ENCODE data around the gene MMP14.
"Not testable (repeated sequence)": the region's sequence is repeated elsewhere in the genome, so short reads cannot be mapped to it uniquely, and the experiment has no call there.

MMP14 gene

GRCh38 chr14:22836301-22837113 is at the start of gene MMP14:
Gene MMP14, plus strand, starts transcription at chr14:22836585. Its CDS starts 233 bp downstream, at chr14:22836818.
- DNase-seq: peak; percentile 61

DNA sequence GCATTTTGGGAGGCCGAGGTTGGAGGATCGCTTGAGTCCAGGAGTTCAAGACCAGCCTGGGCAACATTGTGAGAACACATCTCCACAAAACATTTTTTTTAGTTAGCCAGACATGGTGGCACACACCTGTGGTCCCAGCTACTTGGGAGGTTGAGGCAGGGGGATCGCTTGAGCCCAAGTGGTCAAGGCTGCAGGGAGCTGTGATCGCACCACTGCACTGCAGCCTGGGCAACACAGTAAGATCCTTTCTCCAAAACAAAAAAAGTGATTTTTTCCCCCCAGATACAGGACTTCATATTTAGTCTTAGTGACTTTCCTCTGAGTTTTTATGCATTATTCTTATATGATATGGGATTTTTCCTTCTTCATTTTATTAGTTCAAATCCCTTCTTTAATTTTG is 49.7 kb upstream of the MMP14 start:
- DNase-seq: no peak

GRCh38 chr14:22791301-22791700 is 45.1 kb upstream of the MMP14 start:
- no peak for DNase-seq

DNA sequence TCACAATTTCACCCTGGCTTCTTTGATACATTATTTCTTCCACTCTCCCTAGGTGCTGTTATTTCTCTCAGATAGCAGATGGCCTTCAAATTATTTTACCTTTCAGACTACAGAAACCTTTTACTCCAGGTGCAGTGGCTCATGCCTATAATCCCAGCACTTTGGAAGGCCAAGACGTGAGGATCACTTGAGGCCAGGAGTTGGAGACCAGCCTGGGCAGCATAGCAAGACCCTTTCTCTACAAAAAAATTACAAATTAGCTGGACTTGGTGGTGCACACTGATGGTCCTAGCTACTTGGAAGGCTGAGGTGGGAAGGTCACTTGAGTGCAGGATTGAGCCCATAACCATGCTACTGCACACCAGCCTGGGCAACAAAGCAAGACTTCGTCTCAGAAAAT is 44.2 kb upstream of the MMP14 start:
- no peak for DNase-seq

DNA sequence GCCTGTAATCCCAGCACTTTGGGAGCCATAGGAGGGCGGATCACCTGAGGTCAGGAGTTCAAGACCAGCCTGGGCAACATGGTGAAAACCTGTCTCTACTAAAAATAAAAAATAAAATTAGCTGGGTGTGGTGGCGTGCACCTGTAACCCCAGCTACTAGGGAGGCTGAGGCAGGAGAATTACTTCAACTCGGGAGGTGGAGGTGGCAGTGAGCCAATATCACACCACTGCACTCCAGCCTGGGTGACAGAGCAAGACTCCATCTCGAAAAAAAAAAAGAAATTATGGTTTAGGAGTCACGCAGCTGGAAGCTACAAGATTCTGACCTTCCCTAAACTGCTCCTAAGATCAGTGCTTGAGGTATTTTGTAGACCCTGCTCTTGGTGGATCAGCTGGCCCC is 42.8 kb upstream of the MMP14 start:
- not testable (repeated sequence) for DNase-seq

DNA sequence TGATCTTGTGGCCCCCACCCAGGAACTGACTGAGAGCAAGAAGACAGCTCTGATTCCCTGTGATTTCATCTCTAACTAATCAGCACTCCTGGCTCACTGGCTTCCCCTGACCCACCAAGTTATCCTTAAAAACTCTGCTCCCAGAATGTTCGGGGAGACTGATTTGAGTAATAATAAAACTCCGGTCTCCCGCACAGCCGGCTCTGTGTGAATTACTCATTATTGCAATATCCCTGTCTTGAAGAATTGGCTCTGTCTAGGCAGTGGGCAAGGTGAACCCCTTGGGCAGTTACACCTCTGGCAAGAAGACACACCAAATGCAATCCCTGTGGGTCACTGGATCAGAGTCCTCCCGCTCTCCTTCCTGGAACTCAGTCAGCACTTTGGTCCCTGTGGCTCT is 42.4 kb upstream of the MMP14 start:
- no peak for DNase-seq

DNA sequence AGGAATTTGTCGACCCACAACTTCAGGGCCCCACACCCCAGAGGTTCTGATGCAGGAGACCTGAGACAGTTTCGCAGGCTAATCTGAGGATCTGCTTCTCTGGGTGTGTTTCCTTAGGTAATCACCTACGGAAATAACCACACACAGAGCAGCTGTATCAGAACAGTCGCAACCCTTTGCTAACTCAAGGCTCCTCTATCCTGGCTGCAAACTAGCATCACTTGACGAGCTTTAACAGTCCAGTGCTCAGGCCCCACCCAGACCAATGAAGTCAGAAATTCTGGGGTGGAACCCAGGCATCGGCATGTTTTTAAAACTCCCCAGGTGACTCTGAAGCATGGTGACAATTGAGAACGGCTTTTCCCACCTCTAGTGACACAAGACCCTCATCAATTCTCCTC is 41.8 kb upstream of the MMP14 start:
- no peak for DNase-seq

DNA sequence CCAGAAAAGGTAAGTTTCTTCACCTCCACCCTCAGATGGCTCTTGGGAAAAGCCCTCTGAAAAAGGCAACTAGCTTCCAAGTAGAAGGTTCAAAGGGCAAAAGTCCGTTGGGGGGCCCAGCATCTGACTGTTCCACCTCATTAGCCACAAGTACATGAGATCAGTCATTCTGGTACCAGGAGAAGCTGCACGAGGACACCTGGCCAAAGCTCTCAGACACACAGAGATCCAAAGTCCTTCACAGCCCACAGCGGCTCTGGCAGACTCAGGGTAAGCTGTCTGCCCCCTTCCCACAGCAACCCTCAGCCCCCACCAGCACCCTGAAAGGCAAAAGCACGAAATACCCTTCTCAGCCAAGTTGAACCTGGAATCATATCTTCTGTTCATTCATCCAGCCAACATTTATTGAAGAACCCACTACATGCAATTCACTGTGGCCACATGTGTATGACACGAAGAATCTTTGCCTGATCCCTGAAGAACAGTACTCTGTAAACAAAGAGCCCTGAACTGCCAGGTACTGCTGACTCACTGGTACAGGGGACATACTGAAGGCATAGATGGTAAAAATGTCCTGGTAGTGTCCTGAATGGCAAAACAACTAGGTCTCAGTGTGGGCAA is 40.2 kb upstream of the MMP14 start:
- no peak for DNase-seq

GRCh38 chr14:22797017-22797917 is 39.1 kb upstream of the MMP14 start:
- no peak for DNase-seq

- no peak for DNase-seq
Observed at GRCh38 chr14:22798528-22798927, 37.9 kb upstream of the MMP14 start.

- DNase-seq: no peak
Observed at GRCh38 chr14:22800346-22800745, 36.0 kb upstream of the MMP14 start.

GRCh38 chr14:22801716-22802115 is 34.7 kb upstream of the MMP14 start:
- no peak for DNase-seq

GRCh38 chr14:22802860-22803686 is 33.3 kb upstream of the MMP14 start:
- no peak for DNase-seq

DNA sequence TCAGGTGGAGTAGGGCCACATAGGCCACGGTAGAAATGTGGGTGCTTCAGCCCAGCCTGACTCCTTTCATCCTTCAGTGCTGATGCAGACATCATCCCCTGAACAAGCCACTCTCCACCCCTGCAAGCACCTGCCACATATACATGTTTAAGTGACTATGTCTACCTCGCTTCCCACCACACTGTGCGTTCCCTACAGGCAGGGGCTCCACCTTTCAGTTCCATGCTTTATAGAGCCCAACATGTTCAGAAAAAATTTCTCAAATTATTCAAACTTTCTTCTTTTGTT is 32.8 kb upstream of the MMP14 start:
- no peak for DNase-seq

DNA sequence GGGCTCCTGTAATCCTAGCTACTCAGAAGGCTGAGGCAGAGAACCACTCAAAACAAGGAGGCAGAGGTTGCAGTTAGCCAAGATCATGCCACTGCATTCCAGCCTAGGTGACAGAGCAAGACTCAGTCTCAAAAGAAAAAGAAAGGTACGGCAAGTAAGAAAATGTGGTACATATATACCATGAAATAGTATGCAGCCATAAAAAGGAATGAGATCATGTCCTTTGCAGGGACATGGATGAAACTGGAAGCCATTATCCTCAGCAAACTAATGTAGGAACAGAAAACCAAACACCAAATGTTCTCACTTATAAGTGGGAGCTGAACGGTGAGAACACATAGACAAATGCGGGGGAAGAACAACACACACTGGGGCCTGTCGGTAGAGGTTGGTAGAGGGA is 31.1 kb upstream of the MMP14 start:
- not testable (repeated sequence) for DNase-seq

DNA sequence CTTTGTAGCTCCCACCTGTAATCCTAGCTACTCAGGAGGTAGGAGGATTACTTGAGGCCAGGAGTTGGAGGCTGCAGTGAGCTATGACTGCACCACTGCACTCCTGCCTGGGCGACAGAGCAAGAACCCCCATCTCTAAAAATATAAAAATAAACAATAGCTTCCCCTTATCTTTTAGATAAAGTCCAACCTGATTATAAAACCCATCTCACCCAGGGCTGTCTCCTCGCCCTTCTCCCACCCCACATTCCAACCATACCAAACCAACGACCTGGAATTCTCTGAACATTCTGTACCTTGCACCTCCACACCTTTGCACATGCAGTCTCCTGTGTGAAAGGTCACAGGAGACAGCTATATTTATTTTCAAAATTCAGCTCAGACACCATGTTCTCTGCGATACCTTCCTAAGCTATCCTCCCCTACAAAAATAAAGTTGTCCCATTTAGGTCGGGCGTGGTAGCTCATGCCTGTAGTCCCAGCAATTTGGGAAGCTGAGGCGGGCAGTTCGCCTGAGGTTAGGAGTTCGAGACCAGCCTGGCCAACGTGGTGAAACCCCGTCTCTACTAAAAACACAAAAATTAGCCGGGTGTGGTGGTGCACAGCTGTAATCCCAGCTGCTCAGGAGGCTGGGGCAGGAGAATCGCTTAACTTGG is 28.8 kb upstream of the MMP14 start:
- DNase-seq: no peak

DNA sequence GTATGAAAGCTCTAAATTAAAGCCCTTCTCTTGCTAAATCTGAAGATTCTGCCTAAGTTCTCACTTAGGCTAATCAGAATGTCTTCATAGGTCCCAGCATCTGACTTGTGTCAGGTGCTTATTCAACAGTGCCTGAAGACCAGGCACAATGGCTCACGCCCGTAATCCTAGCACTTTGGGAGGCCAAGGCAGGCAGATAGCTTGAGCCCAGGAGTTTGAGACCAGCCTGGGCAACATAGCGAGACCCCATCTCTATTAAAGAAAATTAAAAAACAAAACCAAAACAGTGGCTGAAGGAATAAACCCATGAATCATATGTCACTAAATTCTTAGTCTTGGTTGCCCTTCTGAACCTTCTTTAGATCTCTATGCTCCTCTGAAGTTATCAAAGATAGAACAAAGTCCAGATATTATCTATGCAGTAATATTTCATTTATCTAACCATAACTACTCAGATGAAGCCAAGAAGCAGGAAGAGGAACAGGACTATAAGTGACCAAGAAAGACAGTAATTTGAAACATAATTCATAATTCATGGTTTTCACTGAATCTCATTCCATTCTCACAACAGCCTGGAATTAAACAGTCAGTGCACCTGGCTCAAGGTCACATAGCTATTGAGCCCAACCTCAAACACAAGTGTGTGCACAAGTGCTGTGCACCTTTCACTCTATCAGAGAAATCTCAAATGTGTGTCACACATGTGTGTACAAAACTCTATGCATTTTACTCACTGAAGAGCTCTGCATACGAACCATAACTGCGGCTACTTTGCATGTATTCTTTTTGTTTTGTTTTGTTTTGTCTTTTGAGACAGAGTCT is 27.8 kb upstream of the MMP14 start:
- DNase-seq: no peak

DNA sequence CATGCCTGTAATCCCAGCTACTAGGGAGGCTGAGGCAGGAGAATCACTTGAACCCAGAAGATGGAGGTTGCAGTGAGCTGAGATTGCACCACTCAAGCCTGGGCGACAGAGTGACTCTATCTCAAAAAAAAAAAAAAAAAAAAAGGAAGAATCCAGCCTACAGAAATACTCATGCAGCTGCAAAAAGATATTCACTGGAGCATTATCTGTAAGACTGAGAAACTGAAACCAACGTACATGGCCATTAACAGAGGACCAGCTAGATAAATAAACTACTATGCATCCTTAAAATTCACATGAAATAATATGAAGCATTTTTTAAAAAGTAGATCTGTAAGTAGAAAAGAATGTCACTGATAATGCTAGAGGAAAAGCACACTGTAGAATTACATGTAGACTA is 24.7 kb upstream of the MMP14 start:
- DNase-seq: no peak

DNA sequence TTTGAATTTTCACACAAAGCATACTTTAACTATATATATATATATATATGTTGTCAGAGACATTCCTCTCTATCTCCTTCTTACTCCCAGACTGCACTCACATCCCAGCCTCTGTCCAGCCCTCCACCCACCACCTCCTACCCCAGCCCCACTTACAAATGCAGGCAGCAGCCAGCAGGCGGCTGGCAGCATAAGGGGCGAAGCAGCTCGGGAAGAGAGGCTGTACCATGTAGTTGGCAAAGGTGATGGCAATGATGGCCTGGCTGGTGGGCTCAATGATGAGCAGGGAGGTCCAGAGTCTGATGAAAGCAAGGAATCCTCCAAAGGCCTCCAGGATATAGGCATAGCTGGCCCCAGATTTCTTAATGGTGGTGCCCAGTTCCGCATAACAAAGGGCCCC is 23.6 kb upstream of the MMP14 start:
- DNase-seq: no peak

DNA sequence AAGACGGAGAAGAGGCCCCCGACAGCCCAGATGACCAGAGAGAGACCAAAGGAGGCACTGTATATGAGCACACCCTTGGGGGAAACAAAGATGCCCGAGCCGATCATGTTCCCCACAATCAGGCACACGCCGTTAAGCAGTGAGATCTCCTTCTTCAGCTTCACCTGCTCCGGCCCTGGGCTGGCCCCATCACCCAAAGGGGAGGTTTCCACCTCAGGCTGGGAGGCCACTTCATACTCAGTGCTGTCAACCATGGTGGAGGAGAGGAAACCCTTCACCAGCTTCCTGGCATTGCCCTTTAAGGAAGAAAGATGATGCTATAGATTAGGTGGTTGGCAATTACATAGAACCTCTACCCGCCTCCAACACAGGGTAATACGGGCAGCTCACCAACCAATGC is 23.2 kb upstream of the MMP14 start:
- DNase-seq: no peak

GRCh38 chr14:22814373-22814772 is 22.0 kb upstream of the MMP14 start:
- no peak for DNase-seq

All from hematopoietic multipotent progenitor cell treated with erythropoietin and hydrocortisone succinate and interleukin-3 and kit ligand, for 4 days (in vitro differentiated cells).